ENCODE measurements around the gene F13B. TPM values are rescaled to one million over a fixed set of nuclear protein-coding genes. Genes with fewer than 3 reads are reported as not detected.
"Not testable (repeated sequence)": the region's sequence is repeated elsewhere in the genome, so short reads cannot be mapped to it uniquely, and the experiment has no call there.

The F13B gene
- total RNA-seq, 1 experiment from 2014 or later = not detected

- H3K79me2 ChIP-seq (ENCODE audit: insufficient read depth, low read length) = no peaks in the 10 kb centered on the region
- DNase-seq (ENCODE audit: low read depth, low spot score) (no peak), ATAC-seq (no peak)
- H3K27me3 ChIP-seq (ENCODE audit: insufficient read depth, low read length) = no peaks in the 10 kb centered on the region
- no peak overlapping the region for H3K4me3 ChIP-seq (replicated peaks in 1 of 2; ENCODE audit: low read depth in 1 of 2, low read length in 2 of 2)
- H3K36me3 ChIP-seq (ENCODE audit: control insufficient read depth in 1 of 2, insufficient read depth in 2 of 2, low read length in 2 of 2) = no peaks in the 10 kb centered on the region
- no TSS peak for BruUV-seq (replicated peaks)
- intact Hi-C loops (cut with micrococcal nuclease) = no loop called here
- ChIA-PET RAD21 (ENCODE audit: low non-redundant PET in 1 of 2, low total read pairs in 2 of 2, uncharacterized antibody in 2 of 2, unreplicated experiment in 2 of 2) (no interaction called here), POLR2A (no interaction called here), CTCF (no interaction called here)
- peaks cover 5 to 7% of the 10 kb centered on the region in 2 experiments; a peak in 2 of 4 replicates for H3K4me1 ChIP-seq (ENCODE audit: control insufficient read depth in 1 of 2, insufficient read depth in 2 of 2, low read length in 2 of 2)
- no peak overlapping the region for H3K27ac ChIP-seq (ENCODE audit: low read depth, low read length)
- TF ChIP-seq ATF3 (IDR thresholded peaks at IDR 0.05) = no peak
- TF ChIP-seq POLR2AphosphoS5 (IDR thresholded peaks at IDR 0.05; ENCODE audit: low read depth, low read length) = no peak
- no peak for TF ChIP-seq REST (IDR thresholded peaks at IDR 0.05; ENCODE audit: low read depth)
- TF ChIP-seq EZH2phosphoT487 (IDR thresholded peaks at IDR 0.05; ENCODE audit: borderline replicate concordance) = no peak
- TF ChIP-seq JUND (IDR thresholded peaks at IDR 0.05) = no peak
- no peak for TF ChIP-seq TCF7L2 (IDR thresholded peaks at IDR 0.05; ENCODE audit: borderline replicate concordance, extremely low read depth, insufficient read depth, insufficient read length)
- no peak for TF ChIP-seq MAX (IDR thresholded peaks at IDR 0.05)
- no peak for TF ChIP-seq SRF (IDR thresholded peaks at IDR 0.05; ENCODE audit: low read depth)
- no peak for TF ChIP-seq POLR2A (IDR thresholded peaks at IDR 0.05; ENCODE audit: borderline replicate concordance, extremely low read depth, insufficient read depth, insufficient read length)
- no peaks in the 10 kb centered on the region for H3K9me3 ChIP-seq (ENCODE audit: control insufficient read depth in 1 of 2, insufficient read depth in 1 of 2, low read depth in 1 of 2, low read length in 2 of 2)
- H4K20me1 ChIP-seq (ENCODE audit: insufficient read depth) = no peaks in the 10 kb centered on the region
- H2AFZ ChIP-seq (ENCODE audit: low read depth, low read length, poor library complexity, severe bottlenecking) = no peak overlapping the region
- H3K9me2 ChIP-seq (ENCODE audit: insufficient read depth) = no peaks in the 10 kb centered on the region
- H3K4me2 ChIP-seq (ENCODE audit: low read length) = no peak overlapping the region
- no peak overlapping the region for H3K9ac ChIP-seq (ENCODE audit: low read length)
These were observed 73.1 kb downstream of the F13B start for GRCh38 chr1:196993916-196994315.

- H3K79me2 ChIP-seq (ENCODE audit: insufficient read depth, low read length); H3K9me3 ChIP-seq (ENCODE audit: control insufficient read depth in 1 of 2, insufficient read depth in 1 of 2, low read depth in 1 of 2, low read length in 2 of 2); POLR2A ChIA-PET; H3K4me3 ChIP-seq (replicated peaks in 1 of 2; ENCODE audit: low read depth in 1 of 2, low read length in 2 of 2); H2AFZ ChIP-seq (ENCODE audit: low read depth, low read length, poor library complexity, severe bottlenecking); BruUV-seq (replicated peaks); H3K9me2 ChIP-seq (ENCODE audit: insufficient read depth); H3K27ac ChIP-seq (ENCODE audit: low read depth, low read length); H3K9ac ChIP-seq (ENCODE audit: low read length); H3K27me3 ChIP-seq (ENCODE audit: insufficient read depth, low read length); RAD21 ChIA-PET (ENCODE audit: low non-redundant PET in 1 of 2, low total read pairs in 2 of 2, uncharacterized antibody in 2 of 2, unreplicated experiment in 2 of 2); intact Hi-C loops (cut with micrococcal nuclease); CTCF ChIA-PET; H3K36me3 ChIP-seq (ENCODE audit: control insufficient read depth in 1 of 2, insufficient read depth in 2 of 2, low read length in 2 of 2); H3K4me1 ChIP-seq (ENCODE audit: control insufficient read depth in 1 of 2, insufficient read depth in 2 of 2, low read length in 2 of 2); H4K20me1 ChIP-seq (ENCODE audit: insufficient read depth): not testable (repeated sequence)
- peak; percentile 15 for DNase-seq (ENCODE audit: low read depth, low spot score)
- peak; percentile 88 for ATAC-seq
- H3K4me2 ChIP-seq (ENCODE audit: low read length) = peak overlapping the region; percentile 23; the same call in 1 of the 2 replicates
These were observed 75.0 kb downstream of the F13B start for GRCh38 chr1:196991919-196992651.

All from HCT116 (cell line).